DND-41 (cell line): ENCODE measurements around the gene SH3GL3.

Experiments used
- EZH2 ChIP-seq: IDR thresholded peaks from 3 replicates; pipeline ENCODE4 v1.6.1; 2012; ENCODE audit warnings: borderline replicate concordance, low read depth, mild to moderate bottlenecking, moderate library complexity, low read length, inconsistent platforms; ENCODE audit not compliant: severe bottlenecking
- TF ChIP-seq, protein P1 (sequence below): IDR thresholded peaks from 2 replicates; pipeline ENCODE4 v1.5.1; 2012; ENCODE audit warnings: borderline replicate concordance, low read length, moderate library complexity, mild to moderate bottlenecking; ENCODE audit not compliant: poor library complexity, severe bottlenecking; ENCODE audit errors: extremely low read depth

DNA sequence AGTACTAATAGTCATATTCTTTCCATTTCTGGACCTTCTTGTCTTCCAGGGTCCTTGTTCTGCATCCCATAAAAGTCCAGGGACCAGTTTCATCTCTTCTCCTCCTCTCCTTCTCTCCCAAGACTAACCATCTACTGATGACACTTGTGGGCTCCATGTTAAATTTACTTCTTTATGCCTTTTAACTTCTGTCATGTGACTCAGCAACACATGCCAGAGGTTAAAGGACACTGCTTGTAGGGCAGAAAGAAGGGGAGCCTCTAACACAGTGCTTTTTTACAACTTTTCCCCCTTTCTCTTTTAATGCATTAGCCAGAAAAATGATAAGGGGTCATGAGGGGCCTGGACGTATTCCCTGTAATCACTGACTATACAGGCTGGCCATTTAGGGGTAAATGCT lies 10.0 kb downstream of the SH3GL3 start:
- TF ChIP-seq, protein P1, sequence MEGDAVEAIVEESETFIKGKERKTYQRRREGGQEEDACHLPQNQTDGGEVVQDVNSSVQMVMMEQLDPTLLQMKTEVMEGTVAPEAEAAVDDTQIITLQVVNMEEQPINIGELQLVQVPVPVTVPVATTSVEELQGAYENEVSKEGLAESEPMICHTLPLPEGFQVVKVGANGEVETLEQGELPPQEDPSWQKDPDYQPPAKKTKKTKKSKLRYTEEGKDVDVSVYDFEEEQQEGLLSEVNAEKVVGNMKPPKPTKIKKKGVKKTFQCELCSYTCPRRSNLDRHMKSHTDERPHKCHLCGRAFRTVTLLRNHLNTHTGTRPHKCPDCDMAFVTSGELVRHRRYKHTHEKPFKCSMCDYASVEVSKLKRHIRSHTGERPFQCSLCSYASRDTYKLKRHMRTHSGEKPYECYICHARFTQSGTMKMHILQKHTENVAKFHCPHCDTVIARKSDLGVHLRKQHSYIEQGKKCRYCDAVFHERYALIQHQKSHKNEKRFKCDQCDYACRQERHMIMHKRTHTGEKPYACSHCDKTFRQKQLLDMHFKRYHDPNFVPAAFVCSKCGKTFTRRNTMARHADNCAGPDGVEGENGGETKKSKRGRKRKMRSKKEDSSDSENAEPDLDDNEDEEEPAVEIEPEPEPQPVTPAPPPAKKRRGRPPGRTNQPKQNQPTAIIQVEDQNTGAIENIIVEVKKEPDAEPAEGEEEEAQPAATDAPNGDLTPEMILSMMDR: no peak
- TF ChIP-seq EZH2: no peak
